SU-DHL-6 (cell line): Measurements from ENCODE around the gene TDRKH.

ENCODE experiments used
- H2AFZ ChIP-seq: fragments of 200-600 bp; sonication (generic); 2 replicates; pipeline ENCODE4 v1.6.1; 2014; ENCODE audit warnings: low read depth, mild to moderate bottlenecking, moderate library complexity, mixed read lengths, antibody characterized with exemption, low read length; ENCODE audit not compliant: severe bottlenecking
- H3F3A ChIP-seq: fragments of 200-600 bp; shearing (Covaris generic); 2 replicates; pipeline ENCODE4 v1.6.0; 2016; ENCODE audit warnings: antibody characterized with exemption, mild to moderate bottlenecking; ENCODE audit not compliant: insufficient read depth
- H3K27ac ChIP-seq: fragments of 200-600 bp; sonication (generic); 2 replicates; pipeline ENCODE4 v1.5.1; 2016; ENCODE audit warnings: low read depth, mild to moderate bottlenecking, low read length, moderate library complexity, mixed read lengths
- H3K27me3 ChIP-seq: fragments of 200-600 bp; sonication (generic), shearing (Covaris generic); 2 replicates; pipeline ENCODE4 v1.6.0; 2014; ENCODE audit warnings: mild to moderate bottlenecking, low read length
- H3K36me3 ChIP-seq: fragments of 200-600 bp; sonication (generic); 2 replicates; pipeline ENCODE4 v1.6.1; 2014; ENCODE audit warnings: mild to moderate bottlenecking, low read length, mixed read lengths
- H3K4me2 ChIP-seq: fragments of 300-600, 200-600 bp; shearing (Covaris generic), sonication (generic); 2 replicates; pipeline ENCODE4 v1.6.0; 2014; ENCODE audit warnings: low read length, low read depth, mild to moderate bottlenecking; ENCODE audit not compliant: poor library complexity, severe bottlenecking
- H3K4me3 ChIP-seq: fragments of 200-600 bp; sonication (generic); 2 replicates; pipeline ENCODE4 v1.5.1; 2014; ENCODE audit warnings: antibody characterized with exemption, low read length, mild to moderate bottlenecking, mixed read lengths; ENCODE audit not compliant: insufficient read depth, poor library complexity, severe bottlenecking
- H3K79me2 ChIP-seq: fragments of 200-600 bp; sonication (generic); 2 replicates; pipeline ENCODE4 v1.6.1; 2014; ENCODE audit warnings: mild to moderate bottlenecking, low read length, moderate library complexity; ENCODE audit not compliant: insufficient read depth
- H3K9ac ChIP-seq: fragments of 200-600 bp; sonication (generic); 2 replicates; pipeline ENCODE4 v1.7.0; 2014; ENCODE audit warnings: mild to moderate bottlenecking, low read length
- H3K9me2 ChIP-seq: fragments of 200-600 bp; sonication (generic); replicated peaks from 2 replicates; pipeline ENCODE4 v1.6.1; 2014; ENCODE audit warnings: low read length; ENCODE audit not compliant: insufficient read depth
- H3K9me3 ChIP-seq: fragments of 200-600 bp; sonication (generic); 2 replicates; pipeline ENCODE4 v1.6.1; 2014; ENCODE audit warnings: low read length, mixed read lengths; ENCODE audit not compliant: insufficient read depth
- H4K20me1 ChIP-seq: fragments of 200-600 bp; sonication (generic); 2 replicates; pipeline ENCODE4 v1.6.1; 2014; ENCODE audit warnings: low read depth, mild to moderate bottlenecking, antibody characterized with exemption, low read length, moderate library complexity, mixed read lengths
- CTCF ChIP-seq: fragments of 200-600 bp; sonication (generic); IDR thresholded peaks from one replicate; pipeline ENCODE4 v1.5.1; 2017; ENCODE audit warnings: antibody characterized with exemption, mild to moderate bottlenecking, low read length, moderate library complexity; ENCODE audit not compliant: insufficient read depth, poor library complexity, severe bottlenecking
- EZH2phosphoT487 ChIP-seq: fragments of 200-600 bp; sonication (generic), shearing (Covaris generic); conservative IDR thresholded peaks from 2 replicates; pipeline ENCODE4 v1.6.1; 2018; ENCODE audit warnings: mild to moderate bottlenecking, antibody characterized with exemption, low read length, moderate library complexity, mixed read lengths

TDRKH gene

GRCh38 chr1:151809985-151810556, 19.8 kb upstream of the TDRKH start:
- TF ChIP-seq CTCF (no peak), EZH2phosphoT487 (no peak)

DNA sequence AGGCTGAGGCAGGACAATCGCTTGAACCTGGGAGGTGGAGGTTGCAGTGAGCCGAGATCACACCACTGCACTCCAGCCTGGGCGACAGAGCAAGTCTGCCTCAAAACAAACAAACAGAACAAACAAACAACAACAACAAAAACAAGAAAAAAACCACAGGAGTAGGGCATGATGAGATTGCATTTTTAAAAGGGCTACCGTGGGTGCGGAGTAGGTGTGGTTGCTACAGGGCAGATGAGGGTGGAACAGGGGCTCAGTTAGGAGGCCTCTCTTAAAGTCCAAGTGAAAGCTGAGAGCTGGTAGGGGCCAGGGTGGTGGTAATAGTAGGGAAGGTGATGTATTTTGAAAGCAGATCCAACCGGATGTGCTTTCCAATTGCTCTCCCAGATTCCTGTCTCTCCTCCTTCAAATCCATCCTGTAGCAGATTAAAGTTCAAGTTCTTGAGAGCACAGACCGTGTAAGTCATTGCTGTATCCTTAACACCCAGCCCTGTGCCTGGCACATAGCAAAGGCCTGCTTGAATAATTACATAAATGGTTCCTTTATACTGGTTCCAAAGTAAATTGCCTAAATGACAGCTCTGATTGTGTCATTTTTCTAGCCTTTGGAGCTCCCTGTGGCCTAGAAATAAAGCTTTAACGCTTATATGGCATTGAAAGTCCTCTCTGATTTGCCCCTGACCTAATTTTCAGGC, 19.1 kb upstream of the TDRKH start:
- H3K9me3 ChIP-seq: no peaks in the 10 kb centered on the region
- no peaks in the 10 kb centered on the region for H4K20me1 ChIP-seq
- no peaks in the 10 kb centered on the region for H3K79me2 ChIP-seq
- no peaks in the 10 kb centered on the region for H3K36me3 ChIP-seq
- H3K27me3 ChIP-seq: no peaks in the 10 kb centered on the region
- TF ChIP-seq EZH2phosphoT487: no peak
- no peak for TF ChIP-seq CTCF
- H3K9ac ChIP-seq: no peak overlapping the region
- H3K27ac ChIP-seq: no peak overlapping the region
- H2AFZ ChIP-seq: no peak overlapping the region
- no peak overlapping the region for H3K4me2 ChIP-seq
- no peak overlapping the region for H3K4me3 ChIP-seq
- no peaks in the 10 kb centered on the region for H3K9me2 ChIP-seq
- no peaks in the 10 kb centered on the region for H3F3A ChIP-seq

More at GRCh38 chr1:151809985-151810556, 19.8 kb upstream of the TDRKH start:
- H3K9me2 ChIP-seq: no peaks in the 10 kb centered on the region
- no peaks in the 10 kb centered on the region for H3F3A ChIP-seq
- no peaks in the 10 kb centered on the region for H3K27me3 ChIP-seq
- no peaks in the 10 kb centered on the region for H3K36me3 ChIP-seq
- H3K79me2 ChIP-seq: no peaks in the 10 kb centered on the region
- no peaks in the 10 kb centered on the region for H4K20me1 ChIP-seq
- H3K4me3 ChIP-seq: no peak overlapping the region
- H3K9me3 ChIP-seq: no peaks in the 10 kb centered on the region
- H3K4me2 ChIP-seq: no peak overlapping the region
- H2AFZ ChIP-seq: no peak overlapping the region
- no peak overlapping the region for H3K9ac ChIP-seq
- no peak overlapping the region for H3K27ac ChIP-seq

DNA sequence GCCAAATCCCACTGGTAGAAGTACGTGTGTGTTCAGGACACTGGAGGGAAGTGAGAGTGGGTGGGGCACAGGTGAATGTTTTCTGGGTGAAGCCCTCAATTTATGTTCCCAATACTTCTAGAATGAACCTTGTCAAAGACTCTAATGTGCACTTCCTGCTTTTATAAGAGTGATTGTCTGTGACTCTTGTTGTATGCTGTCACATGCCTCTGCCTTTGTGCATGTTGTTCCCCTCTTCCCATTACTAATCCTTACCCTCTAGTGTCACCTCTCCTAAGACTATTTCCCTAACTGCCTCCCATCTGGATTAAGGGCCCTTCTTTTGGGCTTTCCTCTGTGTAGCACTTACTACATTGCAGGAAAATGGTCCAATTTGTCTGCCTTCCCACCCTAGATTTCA, 17.5 kb upstream of the TDRKH start:
- Histone ChIP-seq H3K4me3 (no peak overlapping the region), H3K36me3 (no peaks in the 10 kb centered on the region), H3K9me2 (no peaks in the 10 kb centered on the region), H3K9ac (no peak overlapping the region), H3K27ac (no peak overlapping the region), H4K20me1 (no peaks in the 10 kb centered on the region), H2AFZ (no peak overlapping the region), H3K27me3 (no peaks in the 10 kb centered on the region), H3K79me2 (no peaks in the 10 kb centered on the region), H3K9me3 (no peaks in the 10 kb centered on the region), H3F3A (no peaks in the 10 kb centered on the region), H3K4me2 (no peak overlapping the region)
- TF ChIP-seq EZH2phosphoT487 (no peak), CTCF (no peak)
